Caco-2 (cell line): ENCODE results near the gene TTC39B. TPM values are rescaled to one million over a fixed set of nuclear protein-coding genes. Genes with fewer than 3 reads are reported as not detected.

Source experiments
- BruUV-seq: library from RNA; stranded (reverse); fragments of 400-500 nt; replicated peaks from 2 replicates; lab custom pipeline; 2021; lab: Mats Ljungman, UMichigan
- CTCF ChIA-PET: fragments of 300-600 bp; sonication (Branson Sonifier 250); formaldehyde crosslinking; loops from one replicate; lab custom pipeline; 2022; ENCODE audit warnings: antibody characterized with exemption; lab: Charles Lee
- POLR2A ChIA-PET: fragments of 300-600 bp; sonication (Branson Sonifier 250); formaldehyde crosslinking; loops from one replicate; lab custom pipeline; 2022; ENCODE audit warnings: antibody characterized with exemption; lab: Charles Lee
- DNase-seq, 2 experiments: peaks; one replicate each; pipeline versions ENCODE4 v3.0.0 to v3.0.0-alpha.2; 2020 to 2022
- H3K27me3 ChIP-seq: replicated peaks from 2 replicates; pipeline ENCODE4 v1.6.0; 2011; ENCODE audit warnings: low read length; ENCODE audit not compliant: control insufficient read depth, insufficient read depth
- H3K36me3 ChIP-seq: 2 replicates; pipeline ENCODE4 v1.5.1; 2011; ENCODE audit warnings: low read length; ENCODE audit not compliant: control insufficient read depth, insufficient read depth
- H3K4me1 ChIP-seq: fragments of 250-450 bp; sonication (Bioruptor Pico); 2 replicates; pipeline ENCODE4 v1.5.1; 2020; ENCODE audit warnings: mild to moderate bottlenecking
- H3K4me3 ChIP-seq: 2 replicates; pipeline ENCODE4 v1.5.1; 2011; ENCODE audit warnings: low read depth, mild to moderate bottlenecking, control low read depth, low read length
- H3K9me3 ChIP-seq: fragments of 250-450 bp; sonication (Bioruptor Pico); 2 replicates; pipeline ENCODE4 v1.5.1; 2020; ENCODE audit warnings: mild to moderate bottlenecking, moderate library complexity
- H3K27ac Mint-ChIP-seq: one replicate; pipeline ENCODE4 v1.8.0; 2022; ENCODE audit warnings: mixed read lengths; ENCODE audit not compliant: unreplicated experiment
- H3K27me3 Mint-ChIP-seq: one replicate; pipeline ENCODE4 v1.8.0; 2022; ENCODE audit warnings: mixed read lengths; ENCODE audit not compliant: insufficient read depth, unreplicated experiment
- H3K36me3 Mint-ChIP-seq: one replicate; pipeline ENCODE4 v1.8.0; 2022; ENCODE audit warnings: mild to moderate bottlenecking, mixed read lengths; ENCODE audit not compliant: insufficient read depth, unreplicated experiment
- H3K4me1 Mint-ChIP-seq: one replicate; pipeline ENCODE4 v1.8.0; 2022; ENCODE audit warnings: low read depth, mixed read lengths; ENCODE audit not compliant: unreplicated experiment
- H3K4me3 Mint-ChIP-seq: one replicate; pipeline ENCODE4 v1.8.0; 2022; ENCODE audit warnings: mild to moderate bottlenecking, moderate library complexity, mixed read lengths; ENCODE audit not compliant: unreplicated experiment
- H3K9me3 Mint-ChIP-seq: one replicate; pipeline ENCODE4 v1.8.0; 2022; ENCODE audit warnings: mixed read lengths; ENCODE audit not compliant: unreplicated experiment
- CTCF ChIP-seq, 2 experiments: fragments of 200-600 bp in 1 of 2; IDR thresholded peaks; 1 replicate in 1 of 2; 2 replicates in 1 of 2; pipeline versions ENCODE4 v1.5.1 to v1.8.0; 2011 to 2022; ENCODE audit warnings: antibody characterized with exemption in 1 of 2, control low read depth in 1 of 2, inconsistent platforms in 1 of 2, low read depth in 1 of 2, low read length in 1 of 2, mild to moderate bottlenecking in 1 of 2, moderate library complexity in 1 of 2; ENCODE audit not compliant: insufficient read depth in 1 of 2, severe bottlenecking in 1 of 2, unreplicated experiment in 1 of 2
- intact Hi-C: fragments of 100-400 bp; cut with micrococcal nuclease; formaldehyde crosslinking; loops from one replicate; pipeline ENCODE4 v1.10.0; 2022; ENCODE audit not compliant: unreplicated experiment
- total RNA-seq: library from RNA; stranded (reverse); gene quantifications from 2 replicates; pipeline ENCODE4 v1.2.3, GENCODE V29; 2022

TTC39B gene
- total RNA-seq, 1 experiment from 2014 or later: 6.9 TPM

- Histone ChIP-seq H3K4me1 (peaks cover 17% of the 10 kb centered on the region), H3K36me3 (no peaks in the 10 kb centered on the region), H3K4me3 (no peak overlapping the region), H3K9me3 (no peaks in the 10 kb centered on the region), H3K27me3 (no peaks in the 10 kb centered on the region)
- Mint-ChIP-seq H3K9me3 (no peaks in the 10 kb centered on the region), H3K4me1 (no peaks in the 10 kb centered on the region), H3K4me3 (no peak overlapping the region), H3K36me3 (no peaks in the 10 kb centered on the region), H3K27ac (no peak overlapping the region), H3K27me3 (no peaks in the 10 kb centered on the region)
- no peak for TF ChIP-seq CTCF (IDR thresholded peaks at IDR 0.05; ENCODE audit: insufficient read depth in 1 of 2, low read depth in 1 of 2, low read length in 1 of 2, severe bottlenecking in 1 of 2, unreplicated experiment in 1 of 2)
- BruUV-seq: no TSS peak
- DNase-seq: no peak
- ChIA-PET CTCF (interaction anchor here (1.0 kb wide), 2 partner anchors 29 to 33 kb away, joined by 3 to 5 read pairs; partner anchors contain the start of gene TTC39B), POLR2A (no interaction called here)
- intact Hi-C loops: loop anchor here (1.0 to 5.0 kb wide), 3 partner anchors 66 to 139 kb away; no protein-coding TSS in a partner anchor
These were observed 28.8 kb downstream of the TTC39B start for GRCh38 chr9:15278091-15278687.

- H3K27ac Mint-ChIP-seq: no peak overlapping the region
- DNase-seq: peak in 1 of 2 experiments; percentile 30
- POLR2A ChIA-PET: no interaction called here
These were observed 29.5 kb downstream of the TTC39B start for GRCh38 chr9:15277400-15278090.

More at GRCh38 chr9:15277400-15278090, 29.5 kb downstream of the TTC39B start:
- peak in 1 of 2 experiments; percentile 36 for TF ChIP-seq CTCF (IDR thresholded peaks at IDR 0.05; ENCODE audit: insufficient read depth in 1 of 2, low read depth in 1 of 2, low read length in 1 of 2, severe bottlenecking in 1 of 2, unreplicated experiment in 1 of 2)
- Histone ChIP-seq H3K36me3 (no peaks in the 10 kb centered on the region), H3K9me3 (no peaks in the 10 kb centered on the region), H3K4me1 (peaks cover 17% of the 10 kb centered on the region), H3K27me3 (no peaks in the 10 kb centered on the region), H3K4me3 (no peak overlapping the region)
- Mint-ChIP-seq H3K27me3 (no peaks in the 10 kb centered on the region), H3K4me3 (no peak overlapping the region), H3K4me1 (no peaks in the 10 kb centered on the region), H3K36me3 (no peaks in the 10 kb centered on the region), H3K9me3 (no peaks in the 10 kb centered on the region)
- BruUV-seq: no TSS peak
- intact Hi-C loops: loop anchor here (1.0 to 5.0 kb wide), 4 partner anchors 30 to 140 kb away; partner anchors contain the start of gene TTC39B
- CTCF ChIA-PET: interaction anchor here (1.0 kb wide), 2 partner anchors 29 to 34 kb away, joined by 3 to 5 read pairs; partner anchors contain the start of gene TTC39B
